Pancreas (tissue), 10 donors: Measurements from ENCODE around the gene LCN15. TPM values are rescaled to one million over a fixed set of nuclear protein-coding genes. Genes with fewer than 3 reads are reported as not detected.

Source experiments
- ATAC-seq, 4 donors: fragments of 200-7000 bp; cut with Tn5 transposase; one replicate each; pipeline versions ENCODE4 v1.8.0 to v1.9.1; 2020; ENCODE audit warnings: mild to moderate bottlenecking in 4 of 4, moderate library complexity in 4 of 4
- DNase-seq, 6 donors: peaks; one replicate each; pipeline ENCODE4 v3.0.0-alpha.2; 2020
- FAIRE-seq: peaks from 2 replicates; lab custom pipeline; 2012; peaks lifted over from hg19 to GRCh38; lab: Jason Lieb, UNC
- H3K27ac ChIP-seq, 4 donors: fragments of 200-600 bp; sonication (generic); 1 replicate in 3 of 4; 2 replicates in 1 of 4; pipeline versions ENCODE4 v1.5.0 to v1.8.0; 2020
- H3K27me3 ChIP-seq, 4 donors: fragments of 200-600 bp; one replicate each; pipeline ENCODE4 v1.8.0; 2021
- H3K36me3 ChIP-seq, 3 donors: fragments of 200-600 bp; sonication (generic) in 1 of 3; one replicate each; pipeline versions ENCODE4 v1.5.0 to v1.8.0; 2020 to 2021
- H3K4me1 ChIP-seq, 3 donors: fragments of 200-600 bp; one replicate each; pipeline ENCODE4 v1.8.0; 2021
- H3K4me3 ChIP-seq, 4 donors: fragments of 200-600 bp; sonication (generic) in 2 of 4; one replicate each; pipeline versions ENCODE4 v1.5.0 to v1.8.0; 2020 to 2021
- H3K9me3 ChIP-seq, 4 donors: fragments of 200-600 bp; one replicate each; pipeline ENCODE4 v1.8.0; 2021
- WGBS, 2 donors: extraction: QIAGEN DNeasy Blood & Tissue Kit; methylation state at CpG; one replicate each; pipeline ENCODE4 v1.1.7; 2013; 5-methylcytosine and 5-hydroxymethylcytosine counted together
- intact Hi-C, 3 donors: fragments of 100-400 bp; cut with DNase I; formaldehyde crosslinking; loops; one replicate each; pipeline versions ENCODE4 v1.11.1 to v1.14.2; 2022
- polyA plus RNA-seq, 2 donors: library from polyadenylated mRNA; stranded (reverse); fragments of 200-250 nt; gene quantifications; one replicate each; pipeline ENCODE4 v1.2.3, GENCODE V29; 2013
- total RNA-seq, 6 donors: library from RNA; stranded (reverse); fragmentation: NEBNext Ultra II Directional in 4 of 6; extraction: Animal tissue kit (Norgen Biotek cat#: 25700) in 4 of 6; gene quantifications; one replicate each; pipeline versions ENCODE4 v1.2.1 to v1.2.4, GENCODE V29; 2021 to 2023
- TF ChIP-seq, protein P1 (sequence below), 4 donors: fragments of 200-600 bp; sonication (generic) in 3 of 4; IDR thresholded peaks; one replicate each; pipeline versions ENCODE4 v1.5.0 to v1.8.0; 2021; ENCODE audit warnings: antibody characterized with exemption in 4 of 4
- donor health status: healthy with polysubstance abuse.
- donor health status: DM: no; HTN: no; CAD: no; lungs with moderate emphysema.
- donor health status: DM: no; HTN: no; CAD: no.
- donor health status: control.
- donor health status: control.
- donor health status: Bipolar disorder and iron deficiency.
- donor health status: DM: yes; HTN: yes; CAD: no.
- donor health status: DM: no; HTN: no; CAD: no.
- donor health status: DM: no; HTN: no; CAD: no.
- donor health status: DM: yes; HTN: yes; CAD: no.

The LCN15 gene
- total and polyA plus RNA-seq, 8 donors: not detected

DNA sequence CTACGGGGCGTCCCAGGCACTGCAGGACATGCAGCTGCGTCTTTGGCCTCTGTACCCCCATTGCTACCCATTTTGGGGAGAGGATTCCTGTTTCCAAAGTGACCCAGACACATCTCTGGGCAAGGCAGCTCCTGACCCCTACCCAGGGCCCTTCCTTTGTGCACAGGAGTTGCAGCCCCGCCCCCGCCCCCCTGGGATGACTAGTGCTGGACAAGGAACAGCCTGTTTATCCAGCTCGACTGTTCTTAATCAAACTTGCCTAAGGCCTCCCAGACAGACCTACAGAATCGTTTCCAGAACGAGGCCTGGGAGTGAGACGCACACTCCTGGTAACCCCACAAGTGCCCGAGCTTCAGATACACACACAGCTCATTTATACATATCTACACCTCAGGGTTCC lies 38.7 kb downstream of the LCN15 start:
- intact Hi-C loops: no loop called here
- TF ChIP-seq, protein P1, sequence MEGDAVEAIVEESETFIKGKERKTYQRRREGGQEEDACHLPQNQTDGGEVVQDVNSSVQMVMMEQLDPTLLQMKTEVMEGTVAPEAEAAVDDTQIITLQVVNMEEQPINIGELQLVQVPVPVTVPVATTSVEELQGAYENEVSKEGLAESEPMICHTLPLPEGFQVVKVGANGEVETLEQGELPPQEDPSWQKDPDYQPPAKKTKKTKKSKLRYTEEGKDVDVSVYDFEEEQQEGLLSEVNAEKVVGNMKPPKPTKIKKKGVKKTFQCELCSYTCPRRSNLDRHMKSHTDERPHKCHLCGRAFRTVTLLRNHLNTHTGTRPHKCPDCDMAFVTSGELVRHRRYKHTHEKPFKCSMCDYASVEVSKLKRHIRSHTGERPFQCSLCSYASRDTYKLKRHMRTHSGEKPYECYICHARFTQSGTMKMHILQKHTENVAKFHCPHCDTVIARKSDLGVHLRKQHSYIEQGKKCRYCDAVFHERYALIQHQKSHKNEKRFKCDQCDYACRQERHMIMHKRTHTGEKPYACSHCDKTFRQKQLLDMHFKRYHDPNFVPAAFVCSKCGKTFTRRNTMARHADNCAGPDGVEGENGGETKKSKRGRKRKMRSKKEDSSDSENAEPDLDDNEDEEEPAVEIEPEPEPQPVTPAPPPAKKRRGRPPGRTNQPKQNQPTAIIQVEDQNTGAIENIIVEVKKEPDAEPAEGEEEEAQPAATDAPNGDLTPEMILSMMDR (IDR thresholded peaks at IDR 0.05): no peak
- Histone ChIP-seq H3K4me1 (peaks cover 7 to 23% (median 10%) of the 10 kb centered on the region in 3 donors), H3K9me3 (no peaks in the 10 kb centered on the region), H3K27me3 (no peaks in the 10 kb centered on the region), H3K27ac (peak overlapping the region in 1 of 4 donors; percentile 39), H3K4me3 (peak overlapping the region in 1 of 4 donors; percentile 75), H3K36me3 (peaks cover 5 to 38% (median 24%) of the 10 kb centered on the region in 3 donors)
- DNase-seq (no peak), ATAC-seq (peak in 1 of 4 donors; percentile 11), FAIRE-seq (no peak)
- WGBS, 2 donors: 48 to 64% methylated on average over 10 of the region's 10 CpGs

DNA sequence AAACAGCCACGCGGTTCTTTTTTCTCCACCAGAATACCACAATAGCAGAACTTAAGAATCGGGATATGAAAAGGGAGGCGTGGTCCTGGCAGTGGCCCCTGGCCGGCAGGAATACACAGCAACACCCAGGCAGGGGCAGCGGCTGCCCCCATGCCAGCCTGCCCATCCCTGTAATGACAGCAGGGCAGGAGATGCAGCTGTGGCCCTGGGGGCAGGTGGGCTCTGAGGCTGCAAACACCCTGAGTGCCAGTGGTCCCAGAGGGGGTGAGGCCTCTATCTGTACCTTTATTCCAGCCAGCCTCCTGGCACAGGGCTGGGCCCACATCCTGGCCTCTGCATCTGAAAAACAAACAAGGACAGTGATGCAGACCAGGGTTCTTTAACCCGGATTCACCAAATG lies 39.5 kb downstream of the LCN15 start:
- H3K27me3 ChIP-seq: no peaks in the 10 kb centered on the region
- intact Hi-C loops: no loop called here
- no peaks in the 10 kb centered on the region for H3K9me3 ChIP-seq
- DNase-seq (no peak), ATAC-seq (no peak), FAIRE-seq (no peak)
- H3K4me1 ChIP-seq: peaks cover 7 to 23% (median 10%) of the 10 kb centered on the region in 3 donors
- WGBS, 2 donors: 79 to 84% methylated on average over 7 of the region's 7 CpGs
- peaks cover 5 to 38% (median 24%) of the 10 kb centered on the region in 3 donors for H3K36me3 ChIP-seq
- TF ChIP-seq, protein P1 (IDR thresholded peaks at IDR 0.05): no peak
- H3K27ac ChIP-seq: no peak overlapping the region
- H3K4me3 ChIP-seq: no peak overlapping the region

DNA sequence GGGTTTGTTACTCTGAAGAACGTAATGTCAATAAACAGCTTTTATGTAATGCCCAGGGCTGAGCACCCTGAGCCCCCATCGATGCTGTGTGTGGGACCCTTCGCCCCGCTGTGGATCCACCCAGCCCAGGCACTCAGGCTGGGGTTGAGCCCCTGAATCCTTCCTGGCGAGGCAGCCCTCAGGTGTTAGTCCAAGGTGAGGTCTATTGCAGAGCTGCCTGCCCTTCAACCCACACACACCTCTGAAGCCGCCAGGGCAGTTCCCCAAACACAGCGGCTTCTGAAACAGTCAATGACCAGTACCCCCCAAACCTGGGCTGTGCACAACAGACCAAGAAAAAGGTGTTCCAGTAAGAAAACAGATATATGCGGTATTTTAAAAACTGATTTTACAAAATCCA lies 40.3 kb downstream of the LCN15 start:
- DNase-seq: no peak
- Histone ChIP-seq H3K36me3 (peaks cover 5 to 38% (median 24%) of the 10 kb centered on the region in 3 donors), H3K9me3 (no peaks in the 10 kb centered on the region), H3K4me1 (peaks cover 7 to 23% (median 10%) of the 10 kb centered on the region in 3 donors), H3K4me3 (no peak overlapping the region), H3K27me3 (no peaks in the 10 kb centered on the region), H3K27ac (no peak overlapping the region)
- no peak for ATAC-seq
- TF ChIP-seq, protein P1 (IDR thresholded peaks at IDR 0.05): no peak
- no peak for FAIRE-seq
- intact Hi-C loops: no loop called here
- WGBS, 2 donors: 94 to 99% methylated on average over 8 of the region's 8 CpGs

DNA sequence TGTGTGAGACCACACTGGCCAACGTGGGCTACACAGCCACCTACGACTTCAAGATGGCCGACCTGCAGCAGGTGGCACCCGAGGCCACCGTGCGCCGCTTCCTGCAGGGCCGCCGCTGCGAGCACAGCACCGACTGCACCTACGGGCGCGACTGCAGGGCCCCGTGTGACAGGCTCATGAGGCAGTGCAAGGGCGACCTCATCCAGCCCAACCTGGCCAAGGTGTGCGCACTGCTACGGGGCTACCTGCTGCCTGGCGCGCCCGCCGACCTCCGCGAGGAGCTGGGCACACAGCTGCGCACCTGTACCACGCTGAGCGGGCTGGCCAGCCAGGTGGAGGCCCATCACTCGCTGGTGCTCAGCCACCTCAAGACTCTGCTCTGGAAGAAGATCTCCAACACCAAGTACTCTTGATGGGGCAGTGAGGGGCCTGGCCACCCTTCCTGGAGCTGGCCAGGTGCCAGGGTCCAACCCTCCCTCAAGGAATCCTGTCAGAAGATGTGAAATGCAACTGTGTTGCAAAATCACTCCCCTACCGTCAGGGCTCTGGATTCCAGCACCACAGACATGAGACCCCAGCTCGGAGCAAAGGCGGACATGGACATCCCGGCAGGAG lies 40.8 kb downstream of the LCN15 start:
- FAIRE-seq: no peak
- Histone ChIP-seq H3K36me3 (peaks cover 5 to 38% (median 24%) of the 10 kb centered on the region in 3 donors), H3K4me3 (no peak overlapping the region), H3K9me3 (no peaks in the 10 kb centered on the region), H3K27me3 (no peaks in the 10 kb centered on the region), H3K27ac (no peak overlapping the region), H3K4me1 (peaks cover 7 to 23% (median 10%) of the 10 kb centered on the region in 3 donors)
- intact Hi-C loops: no loop called here
- TF ChIP-seq, protein P1 (IDR thresholded peaks at IDR 0.05): no peak
- DNase-seq: peak in 2 of 6 donors; percentile 34 to 75
- 90 to 94% methylated on average over 30 to 32 of the region's 32 CpGs for WGBS, 2 donors
- no peak for ATAC-seq

DNA sequence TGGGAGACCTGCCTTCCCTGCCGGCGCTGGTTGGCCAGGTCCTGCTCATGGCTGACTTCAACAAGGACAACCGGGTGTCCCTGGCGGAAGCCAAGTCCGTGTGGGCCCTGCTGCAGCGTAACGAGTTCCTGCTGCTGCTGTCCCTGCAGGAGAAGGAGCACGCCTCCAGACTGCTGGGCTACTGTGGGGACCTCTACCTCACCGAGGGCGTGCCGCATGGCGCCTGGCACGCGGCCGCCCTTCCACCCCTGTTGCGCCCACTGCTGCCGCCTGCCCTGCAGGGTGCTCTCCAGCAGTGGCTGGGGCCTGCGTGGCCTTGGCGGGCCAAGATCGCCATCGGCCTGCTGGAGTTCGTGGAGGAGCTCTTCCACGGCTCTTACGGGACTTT lies 41.4 kb downstream of the LCN15 start:
- Histone ChIP-seq H3K27ac (no peak overlapping the region), H3K4me3 (no peak overlapping the region), H3K36me3 (peaks cover 5 to 38% (median 24%) of the 10 kb centered on the region in 3 donors), H3K9me3 (no peaks in the 10 kb centered on the region), H3K27me3 (no peaks in the 10 kb centered on the region), H3K4me1 (peaks cover 7 to 23% (median 10%) of the 10 kb centered on the region in 3 donors)
- 87 to 92% methylated on average over 24 of the region's 24 CpGs for WGBS, 2 donors
- DNase-seq (peak in 1 of 6 donors; percentile 76), ATAC-seq (no peak), FAIRE-seq (no peak)
- intact Hi-C loops: no loop called here
- TF ChIP-seq, protein P1 (IDR thresholded peaks at IDR 0.05): no peak
